GM19351 (cell line): ENCODE data around the gene TMX1.

Experiments used
- ATAC-seq: cut with Tn5 transposase; IDR thresholded peaks from one replicate; pipeline ENCODE4 v1.9.1; 2021; ENCODE audit warnings: mild to moderate bottlenecking, moderate library complexity; ENCODE audit not compliant: unreplicated experiment

TMX1 gene

DNA sequence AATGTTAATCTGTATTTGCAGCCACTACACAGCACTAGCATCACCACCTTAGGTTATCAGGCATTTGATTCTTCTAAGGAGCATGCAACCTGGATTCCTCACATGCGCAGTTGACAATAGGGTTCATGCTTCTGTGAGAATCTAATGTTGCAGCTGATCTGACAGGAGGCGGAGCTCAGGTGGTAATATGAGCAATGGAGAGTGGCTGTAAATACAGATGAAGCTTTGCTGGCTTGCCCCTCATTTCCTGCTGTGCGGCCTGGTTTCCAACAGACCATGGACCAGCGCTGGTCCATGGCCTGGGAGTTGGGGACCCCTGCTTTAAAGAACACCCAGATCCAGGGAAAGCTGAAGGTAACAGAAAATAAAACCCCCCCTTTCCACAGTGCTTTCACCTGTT lies 51.0 kb downstream of the TMX1 start:
- ATAC-seq = no peak

DNA sequence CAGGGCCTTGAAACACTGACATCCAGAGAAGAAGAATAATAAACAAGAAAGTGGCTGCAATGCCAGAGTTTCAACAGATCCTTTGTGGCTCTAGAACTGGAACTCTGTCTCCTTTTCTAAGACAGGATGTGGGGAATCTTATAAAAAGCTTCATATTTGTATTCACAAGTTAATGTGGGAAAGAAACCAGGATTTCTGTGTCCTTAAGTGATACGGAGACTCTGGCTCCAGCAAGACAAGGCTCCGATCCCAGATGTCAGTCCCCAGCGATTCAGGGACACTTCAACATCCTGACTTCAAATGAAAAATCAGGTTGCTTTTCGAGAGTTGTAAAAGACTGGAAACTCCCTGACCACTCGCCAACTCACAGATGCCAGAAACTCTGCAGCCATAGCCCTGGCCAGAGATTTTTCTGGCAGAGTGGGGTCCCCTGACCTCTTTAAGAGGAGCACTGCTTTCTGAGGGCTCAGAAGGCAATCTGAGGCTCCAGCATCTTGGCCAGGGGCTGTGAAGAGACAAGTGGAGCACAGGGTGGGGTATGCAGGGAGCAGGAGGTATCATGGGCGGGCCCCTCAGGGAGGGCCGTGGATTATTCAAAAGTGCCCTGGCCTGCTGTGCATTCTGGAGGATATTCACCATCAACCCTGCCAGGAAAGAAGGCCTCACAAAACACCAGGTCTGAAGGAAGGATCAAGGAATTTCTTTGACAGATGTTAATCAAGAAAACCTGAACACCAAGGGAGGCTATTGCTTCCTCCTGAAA lies 53.3 kb downstream of the TMX1 start:
- no peak for ATAC-seq

- no peak for ATAC-seq
Observed at GRCh38 chr14:51293912-51294389, 53.9 kb downstream of the TMX1 start.

DNA sequence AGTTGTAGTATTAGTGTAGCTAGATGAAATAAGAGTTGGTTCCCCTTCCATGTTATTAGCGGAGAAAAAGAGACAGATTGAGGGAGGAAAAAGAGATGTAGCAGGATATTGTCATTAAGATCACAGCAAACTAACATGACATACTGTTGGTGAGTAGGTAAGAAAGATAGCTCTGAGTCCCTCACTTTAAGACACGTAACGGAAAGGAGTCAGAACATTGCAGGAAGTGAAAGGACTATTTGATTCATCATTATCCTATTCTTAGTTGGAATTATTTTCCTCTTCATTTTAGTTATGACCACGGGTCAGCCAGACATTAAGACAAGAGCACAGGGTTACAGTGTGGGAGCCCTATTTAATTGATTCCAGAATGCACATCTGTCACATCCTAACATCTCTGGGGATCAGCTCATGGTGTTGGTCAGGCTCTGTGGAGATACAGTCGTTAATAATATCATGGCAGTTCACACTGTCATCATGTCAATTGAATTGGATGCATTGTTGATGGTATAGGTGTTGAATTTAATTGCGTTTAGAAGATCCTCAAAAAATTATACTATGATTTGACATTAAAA lies 55.0 kb downstream of the TMX1 start:
- ATAC-seq = peak; percentile 68

DNA sequence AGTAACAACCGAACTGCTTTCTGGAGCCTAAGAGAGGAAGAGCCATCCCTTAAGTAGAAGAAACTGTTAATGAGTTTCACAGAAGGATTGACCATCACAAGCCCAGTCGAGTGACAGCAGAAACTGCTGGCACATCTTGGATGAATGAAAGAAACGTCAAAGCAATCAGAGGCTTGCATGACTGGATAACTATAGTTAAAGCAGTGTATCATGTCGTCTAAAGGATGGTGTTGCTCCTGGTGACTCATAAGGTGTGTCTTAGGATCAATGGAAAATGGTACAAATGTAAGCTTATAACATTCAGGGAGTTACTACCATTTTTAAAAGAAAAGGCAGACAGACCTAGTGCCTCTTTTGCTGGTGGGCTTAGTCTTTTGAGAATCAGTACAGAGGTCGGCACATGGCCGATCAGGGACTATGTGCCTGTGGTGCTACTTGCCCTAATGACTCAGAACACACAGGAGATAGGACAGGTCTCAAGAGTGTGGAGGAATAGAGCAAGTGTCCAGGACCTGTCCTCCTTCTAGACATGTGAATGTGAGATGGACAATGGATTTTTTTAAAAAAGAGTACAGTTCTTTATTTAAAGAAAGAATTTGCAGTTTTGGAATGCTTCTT lies 55.7 kb downstream of the TMX1 start:
- no peak for ATAC-seq

- ATAC-seq = no peak
Observed at GRCh38 chr14:51297066-51297465, 57.0 kb downstream of the TMX1 start.

DNA sequence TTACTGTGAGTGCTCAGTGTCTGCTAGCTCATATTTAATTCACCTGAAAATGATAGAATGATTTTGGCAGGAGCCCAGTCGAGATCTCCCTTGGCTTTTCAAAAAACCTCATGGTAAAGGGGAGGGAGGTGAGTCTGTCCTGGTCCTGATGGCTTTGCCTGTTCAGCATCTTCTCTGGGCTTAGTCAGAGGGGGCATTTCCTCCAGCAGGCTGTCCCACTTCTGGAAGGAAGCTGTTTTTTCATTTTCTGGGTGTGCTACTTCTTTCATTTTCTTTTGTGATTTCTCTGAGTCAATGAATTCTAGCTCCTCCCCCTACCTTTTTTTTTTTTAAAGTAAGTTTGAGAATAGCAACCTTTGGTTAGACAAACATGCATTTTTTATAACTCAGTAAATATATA lies 58.8 kb downstream of the TMX1 start:
- ATAC-seq = no peak

DNA sequence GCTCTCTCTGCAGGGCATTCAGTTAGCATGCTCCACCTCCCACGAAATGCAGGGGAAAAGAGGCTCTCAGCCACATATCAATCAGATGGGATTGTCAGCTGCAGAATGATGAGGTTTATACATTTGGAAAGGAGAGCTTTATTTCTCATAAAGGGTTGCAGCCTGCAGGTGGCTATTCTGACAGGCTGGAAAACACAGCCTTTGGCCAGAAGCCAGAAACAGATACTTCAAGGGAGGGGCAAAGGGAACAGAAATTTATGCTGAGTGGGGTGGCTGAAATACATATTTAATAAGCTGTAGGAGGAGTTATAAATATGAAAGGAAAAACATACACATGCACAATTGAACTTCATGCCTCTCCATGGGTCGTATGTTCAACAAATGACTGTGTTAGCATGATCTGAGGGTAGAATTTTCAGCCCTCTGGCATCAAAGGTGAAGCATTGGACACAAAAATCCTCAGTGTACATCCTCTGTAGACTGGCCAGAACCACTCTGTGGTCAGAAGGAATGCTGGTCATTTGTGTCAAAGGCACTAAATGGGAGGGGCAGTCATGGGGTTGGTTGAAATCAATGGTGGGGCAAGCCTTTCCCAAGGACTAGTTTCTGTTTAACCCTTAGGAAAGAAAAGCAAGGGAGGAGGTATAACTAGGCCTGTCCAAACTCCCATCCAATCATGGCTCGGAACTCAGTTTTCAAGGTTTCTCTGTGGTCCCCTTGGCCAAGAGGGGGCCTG lies 62.4 kb downstream of the TMX1 start:
- ATAC-seq = no peak

DNA sequence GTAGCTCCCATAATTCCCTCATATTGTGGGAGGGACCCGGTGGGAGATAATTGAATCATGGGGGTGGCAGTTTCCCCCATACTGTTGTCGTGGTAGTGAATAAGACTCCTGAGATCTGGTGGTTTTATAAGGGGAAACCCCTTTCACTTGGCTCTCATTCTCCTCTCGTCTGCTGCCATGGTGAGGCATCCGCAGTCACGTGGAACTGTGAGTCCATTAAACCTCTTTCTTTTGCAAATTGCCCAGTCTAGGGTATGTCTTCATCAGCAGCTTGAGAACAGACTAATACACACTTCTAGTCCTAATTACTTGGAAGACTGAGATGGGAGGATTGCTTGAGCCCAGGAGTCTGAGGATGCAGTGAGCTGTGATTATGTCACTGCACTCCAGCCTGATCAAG lies 64.4 kb downstream of the TMX1 start:
- ATAC-seq = no peak

DNA sequence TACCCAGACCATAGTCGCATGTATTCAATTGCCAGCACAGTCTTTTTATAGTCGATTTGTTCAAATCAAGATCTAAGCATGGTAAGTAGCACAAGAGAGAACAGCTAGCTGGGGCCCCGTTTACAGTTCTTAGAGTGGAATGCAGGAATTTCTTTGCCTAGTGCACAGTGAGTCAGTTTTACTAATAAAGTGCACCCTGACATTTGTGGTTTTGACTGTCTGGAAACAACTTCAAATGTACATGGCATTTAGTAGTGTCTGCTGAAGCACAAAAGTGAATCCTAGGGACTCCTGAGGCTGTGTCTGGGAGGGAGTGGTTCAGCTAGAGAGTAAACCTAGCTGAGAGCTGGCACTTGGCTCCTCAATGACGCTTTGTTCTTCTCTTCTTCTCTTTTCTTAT lies 64.9 kb downstream of the TMX1 start:
- ATAC-seq = no peak

- no peak for ATAC-seq
Observed at GRCh38 chr14:51305751-51306150, 65.7 kb downstream of the TMX1 start.
